ENCODE results near the gene NTHL1.

NTHL1 gene

DNA sequence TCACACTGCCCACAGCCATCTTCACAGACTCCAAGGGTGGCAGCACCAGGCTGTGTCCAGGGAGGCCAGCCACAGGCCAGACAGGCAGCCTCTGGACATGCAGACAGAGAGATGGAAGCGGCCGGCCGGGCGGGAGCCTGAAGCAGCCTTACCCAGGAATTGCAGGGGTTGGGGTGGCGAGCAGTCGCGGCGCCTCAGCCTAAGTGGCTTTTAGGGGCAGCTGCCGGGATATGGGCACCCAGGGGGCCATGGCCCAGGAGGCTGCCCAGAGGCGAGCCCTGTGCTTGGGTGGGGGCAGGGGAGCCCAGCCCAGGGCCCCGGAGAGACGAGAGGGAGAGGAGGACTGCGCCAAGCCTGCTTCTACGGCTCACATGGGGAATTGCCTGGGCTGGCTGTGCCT lies 22.4 kb downstream of the NTHL1 start:
- no peak for TF ChIP-seq CTCF (IDR thresholded peaks at IDR 0.05; ENCODE audit: control insufficient read depth, insufficient read depth, low read depth, low read length, missing control alignments)
- H3K4me3 ChIP-seq (ENCODE audit: control insufficient read depth, low read depth, low read length) = no peak overlapping the region
- DNase-seq (ENCODE audit: low read depth) = no peak

DNA sequence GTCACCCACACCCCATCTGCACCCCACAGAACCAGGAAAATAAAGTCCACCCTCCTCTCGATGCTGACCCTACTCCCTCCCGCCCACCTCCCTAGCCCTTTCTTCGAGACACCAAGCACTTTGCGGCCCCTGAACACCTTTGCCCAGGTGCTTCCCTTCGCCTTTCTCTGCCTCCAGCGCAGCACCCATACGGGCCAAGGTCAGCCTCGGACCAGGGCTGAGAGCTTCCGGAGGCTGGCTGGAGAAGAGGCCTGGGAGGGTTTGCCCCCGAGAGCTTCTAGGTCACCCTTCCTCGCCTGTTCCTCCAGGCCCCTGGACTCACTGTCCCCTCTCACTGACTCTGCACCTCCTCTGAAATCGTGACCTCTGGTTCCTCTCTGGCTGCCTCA lies 23.6 kb downstream of the NTHL1 start:
- no peak for TF ChIP-seq CTCF (IDR thresholded peaks at IDR 0.05; ENCODE audit: control insufficient read depth, insufficient read depth, low read depth, low read length, missing control alignments)
- no peak overlapping the region for H3K4me3 ChIP-seq (ENCODE audit: control insufficient read depth, low read depth, low read length)
- no peak for DNase-seq (ENCODE audit: low read depth)

DNA sequence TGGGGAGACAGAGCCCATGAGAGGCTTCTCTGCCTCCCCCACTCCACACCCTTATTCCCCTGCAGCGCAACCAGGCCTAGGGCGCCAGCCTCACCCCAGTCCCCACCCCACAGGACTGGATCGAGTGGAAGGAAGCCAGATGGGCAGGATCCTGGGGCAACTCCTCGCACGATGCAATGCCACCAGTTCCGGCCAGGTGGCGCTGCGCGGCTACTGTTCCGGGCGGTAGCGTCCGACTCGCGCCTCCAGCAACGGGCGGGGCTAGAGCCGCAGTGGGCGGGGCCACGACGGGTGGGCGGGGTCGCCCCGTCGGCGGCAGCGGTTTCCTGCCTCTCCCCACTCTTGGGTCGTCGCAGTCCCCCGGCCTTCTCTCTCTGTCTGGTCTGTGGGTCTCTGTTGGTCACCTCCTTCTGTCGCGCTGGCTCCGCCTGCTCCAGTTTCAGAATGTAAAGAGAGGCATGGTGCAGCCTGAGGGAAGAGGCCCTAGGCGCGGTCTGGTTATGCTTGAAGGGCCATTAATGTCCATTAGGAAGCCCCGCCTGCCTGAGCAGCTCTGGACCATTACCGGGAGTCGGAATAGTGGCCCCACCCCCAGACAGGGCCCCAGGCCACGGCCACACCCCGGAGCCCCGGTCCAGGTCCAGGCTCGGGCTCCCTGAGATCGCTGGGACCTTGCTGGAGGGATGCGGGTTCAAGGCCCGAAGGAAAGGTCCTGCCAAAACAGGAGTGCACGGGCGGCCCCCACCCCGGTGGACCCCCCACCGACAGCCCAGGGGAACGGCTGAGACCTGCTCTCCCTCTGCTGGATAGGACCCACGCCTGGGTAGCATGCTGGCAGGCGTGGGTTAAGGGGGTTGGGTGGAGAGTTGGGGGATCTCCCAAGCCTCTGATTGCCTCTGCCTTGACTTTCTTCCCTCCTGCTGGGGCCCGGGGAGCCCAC lies 24.3 kb downstream of the NTHL1 start:
- H3K4me3 ChIP-seq (ENCODE audit: control insufficient read depth, low read depth, low read length) = peak overlapping the region; percentile 29
- DNase-seq (ENCODE audit: low read depth) = no peak
- TF ChIP-seq CTCF (IDR thresholded peaks at IDR 0.05; ENCODE audit: control insufficient read depth, insufficient read depth, low read depth, low read length, missing control alignments) = peak; percentile 93

DNA sequence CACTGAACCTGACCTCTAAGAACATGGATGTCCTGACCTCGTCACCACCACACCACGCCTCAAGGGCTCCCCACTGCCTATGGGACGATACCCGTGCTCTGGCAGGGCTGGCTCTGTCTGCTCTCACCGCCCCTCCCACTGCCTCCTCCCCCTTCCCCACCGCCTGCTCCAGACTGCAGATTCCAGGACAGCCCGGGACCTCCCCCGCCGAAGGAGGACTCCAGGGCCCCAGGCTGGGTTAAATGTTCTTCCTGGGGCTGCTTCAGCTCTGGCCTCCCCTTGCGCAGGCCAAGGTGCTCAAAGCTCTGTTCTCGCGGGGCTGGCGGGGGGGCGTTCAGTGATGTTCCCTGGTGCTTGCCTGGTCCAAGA lies 24.9 kb downstream of the NTHL1 start:
- peak overlapping the region; percentile 29 for H3K4me3 ChIP-seq (ENCODE audit: control insufficient read depth, low read depth, low read length)
- no peak for TF ChIP-seq CTCF (IDR thresholded peaks at IDR 0.05; ENCODE audit: control insufficient read depth, insufficient read depth, low read depth, low read length, missing control alignments)
- DNase-seq (ENCODE audit: low read depth) = no peak

DNA sequence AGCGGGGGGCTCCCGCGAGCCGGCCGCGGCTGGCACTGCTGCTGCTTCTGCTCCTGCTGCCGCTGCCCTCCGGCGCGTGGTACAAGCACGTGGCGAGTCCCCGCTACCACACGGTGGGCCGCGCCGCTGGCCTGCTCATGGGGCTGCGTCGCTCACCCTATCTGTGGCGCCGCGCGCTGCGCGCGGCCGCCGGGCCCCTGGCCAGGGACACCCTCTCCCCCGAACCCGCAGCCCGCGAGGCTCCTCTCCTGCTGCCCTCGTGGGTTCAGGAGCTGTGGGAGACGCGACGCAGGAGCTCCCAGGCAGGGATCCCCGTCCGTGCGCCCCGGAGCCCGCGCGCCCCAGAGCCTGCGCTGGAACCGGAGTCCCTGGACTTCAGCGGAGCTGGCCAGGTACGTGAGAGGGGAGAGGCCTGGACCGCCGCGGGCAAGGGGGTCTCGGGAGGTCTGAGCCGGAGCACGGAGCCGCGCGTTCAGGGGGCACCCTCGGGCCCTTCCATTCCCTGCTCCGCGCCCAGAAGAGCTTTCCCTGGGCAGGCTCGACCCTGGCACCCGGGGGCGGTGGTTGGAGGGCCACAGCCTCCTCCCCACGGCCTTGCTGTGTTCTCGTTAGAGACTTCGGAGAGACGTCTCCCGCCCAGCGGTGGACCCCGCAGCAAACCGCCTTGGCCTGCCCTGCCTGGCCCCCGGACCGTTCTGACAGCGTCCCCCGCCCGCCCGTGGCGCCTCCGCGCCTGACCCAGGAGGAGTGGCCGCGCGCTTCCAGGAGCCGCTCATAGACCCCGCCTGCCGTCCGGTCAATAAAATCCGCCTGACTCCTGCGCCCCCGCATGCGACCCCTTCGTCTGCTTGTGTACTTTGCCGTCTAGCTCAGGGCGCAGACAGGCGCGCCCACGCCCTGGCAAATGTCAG lies 27.5 kb downstream of the NTHL1 start:
- H3K4me3 ChIP-seq (ENCODE audit: control insufficient read depth, low read depth, low read length) = no peak overlapping the region
- no peak for DNase-seq (ENCODE audit: low read depth)
- TF ChIP-seq CTCF (IDR thresholded peaks at IDR 0.05; ENCODE audit: control insufficient read depth, insufficient read depth, low read depth, low read length, missing control alignments) = no peak

GRCh38 chr16:2019518-2019920 lies 28.1 kb downstream of the NTHL1 start, which contains the start of gene NPW:
TSS of gene NPW (plus strand) at chr16:2019785.
- DNase-seq (ENCODE audit: low read depth) = no peak
- no peak within 1 kb of the TSS for H3K4me3 ChIP-seq (ENCODE audit: control insufficient read depth, low read depth, low read length)
- no peak for TF ChIP-seq CTCF (IDR thresholded peaks at IDR 0.05; ENCODE audit: control insufficient read depth, insufficient read depth, low read depth, low read length, missing control alignments)
